Epithelial cell of proximal tubule (primary cell): ENCODE measurements around the gene OTUD5. TPM values are rescaled to one million over a fixed set of nuclear protein-coding genes. Genes with fewer than 3 reads are reported as not detected.
"Not testable (repeated sequence)": the region's sequence is repeated elsewhere in the genome, so short reads cannot be mapped to it uniquely, and the experiment has no call there.

Experiments
- DNase-seq: peaks from one replicate; pipeline ENCODE4 v3.0.0-alpha.2; 2011; ENCODE audit warnings: low read depth
- H3K4me3 ChIP-seq: 2 replicates; pipeline ENCODE4 v1.5.1; 2011; ENCODE audit warnings: low read depth, mild to moderate bottlenecking, low read length
- CTCF ChIP-seq: conservative IDR thresholded peaks from 2 replicates; pipeline ENCODE4 v1.5.1; 2012; ENCODE audit warnings: low read depth, mild to moderate bottlenecking, low read length
- total RNA-seq: library from RNA; depleted of rRNA; stranded (reverse); fragments of >200 nt; gene quantifications from 2 replicates; pipeline ENCODE4 v1.2.3, GENCODE V29; 2015

The OTUD5 gene
- total RNA-seq, 1 donor from 2014 or later, result 44.2 TPM

- TF ChIP-seq CTCF, result no peak
- H3K4me3 ChIP-seq, result no peak overlapping the region
- DNase-seq, result no peak
Observed at GRCh38 chrX:48983081-48983480, 25.7 kb upstream of the OTUD5 start.

GRCh38 chrX:48981178-48981577 lies 23.8 kb upstream of the OTUD5 start:
- H3K4me3 ChIP-seq, result no peak overlapping the region
- no peak for DNase-seq
- TF ChIP-seq CTCF, result no peak

- not testable (repeated sequence) for DNase-seq, H3K4me3 ChIP-seq
Observed at GRCh38 chrX:48980341-48980740, 22.9 kb upstream of the OTUD5 start.

GRCh38 chrX:48978226-48978625 lies 20.8 kb upstream of the OTUD5 start:
- no peak for DNase-seq
- TF ChIP-seq CTCF, result no peak
- no peak overlapping the region for H3K4me3 ChIP-seq

- TF ChIP-seq CTCF, result no peak
- DNase-seq, result no peak
- H3K4me3 ChIP-seq, result no peak overlapping the region
Observed at GRCh38 chrX:48976086-48976485, 18.7 kb upstream of the OTUD5 start.

GRCh38 chrX:48975541-48975940 lies 18.1 kb upstream of the OTUD5 start:
- no peak for TF ChIP-seq CTCF
- DNase-seq, result no peak
- no peak overlapping the region for H3K4me3 ChIP-seq

GRCh38 chrX:48975041-48975440 lies 17.6 kb upstream of the OTUD5 start:
- no peak for DNase-seq
- no peak overlapping the region for H3K4me3 ChIP-seq
- TF ChIP-seq CTCF, result no peak

- no peak overlapping the region for H3K4me3 ChIP-seq
- TF ChIP-seq CTCF, result no peak
- DNase-seq, result no peak
Observed at GRCh38 chrX:48974574-48974973, 17.2 kb upstream of the OTUD5 start.
